ENCODE measurements around the gene TRIM56.
A peak's percentile ranks its signal among the peaks of the same experiment; 100 is the strongest.
"Not testable (repeated sequence)": the region's sequence is repeated elsewhere in the genome, so short reads cannot be mapped to it uniquely, and the experiment has no call there.

Gene TRIM56

DNA sequence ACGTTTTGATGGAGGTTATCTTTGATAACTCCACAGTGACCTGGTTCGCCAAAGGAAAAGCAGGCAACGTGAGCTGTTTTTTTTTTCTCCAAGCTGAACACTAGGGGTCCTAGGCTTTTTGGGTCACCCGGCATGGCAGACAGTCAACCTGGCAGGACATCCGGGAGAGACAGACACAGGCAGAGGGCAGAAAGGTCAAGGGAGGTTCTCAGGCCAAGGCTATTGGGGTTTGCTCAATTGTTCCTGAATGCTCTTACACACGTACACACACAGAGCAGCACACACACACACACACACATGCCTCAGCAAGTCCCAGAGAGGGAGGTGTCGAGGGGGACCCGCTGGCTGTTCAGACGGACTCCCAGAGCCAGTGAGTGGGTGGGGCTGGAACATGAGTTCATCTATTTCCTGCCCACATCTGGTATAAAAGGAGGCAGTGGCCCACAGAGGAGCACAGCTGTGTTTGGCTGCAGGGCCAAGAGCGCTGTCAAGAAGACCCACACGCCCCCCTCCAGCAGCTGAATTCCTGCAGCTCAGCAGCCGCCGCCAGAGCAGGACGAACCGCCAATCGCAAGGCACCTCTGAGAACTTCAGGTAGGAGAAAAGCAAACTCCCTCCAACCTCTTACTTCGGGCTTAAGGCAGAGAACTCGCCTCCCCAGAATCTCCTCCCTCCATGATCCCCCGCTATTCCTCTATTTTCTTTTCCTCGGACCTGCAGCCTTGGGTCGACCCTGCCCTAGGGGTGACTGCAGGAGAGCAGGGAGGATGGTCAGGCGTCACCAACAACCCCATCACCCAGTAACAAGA lies 41.6 kb downstream of the TRIM56 start, which contains the start of gene SERPINE1:
TSS of gene SERPINE1 (plus strand) at position 454 of the 809 bp plus-strand sequence. CDS start 1,290 bp downstream, outside the sequence.
- Mint-ChIP-seq H3K4me1 (peaks cover 43% of the 10 kb centered on the region), H3K27ac (peak within 1 kb of the TSS; percentile 49 to 90 (median 90)), H3K9me3 (no peaks in the 10 kb centered on the region), H3K27me3 (ENCODE audit: low read depth) (peaks cover 23% of the 10 kb centered on the region), H3K36me3 (ENCODE audit: low read depth) (no peaks in the 10 kb centered on the region), H3K4me3 (peak within 1 kb of the TSS; percentile 63 to 80 (median 78))
- TF ChIP-seq, protein P1, sequence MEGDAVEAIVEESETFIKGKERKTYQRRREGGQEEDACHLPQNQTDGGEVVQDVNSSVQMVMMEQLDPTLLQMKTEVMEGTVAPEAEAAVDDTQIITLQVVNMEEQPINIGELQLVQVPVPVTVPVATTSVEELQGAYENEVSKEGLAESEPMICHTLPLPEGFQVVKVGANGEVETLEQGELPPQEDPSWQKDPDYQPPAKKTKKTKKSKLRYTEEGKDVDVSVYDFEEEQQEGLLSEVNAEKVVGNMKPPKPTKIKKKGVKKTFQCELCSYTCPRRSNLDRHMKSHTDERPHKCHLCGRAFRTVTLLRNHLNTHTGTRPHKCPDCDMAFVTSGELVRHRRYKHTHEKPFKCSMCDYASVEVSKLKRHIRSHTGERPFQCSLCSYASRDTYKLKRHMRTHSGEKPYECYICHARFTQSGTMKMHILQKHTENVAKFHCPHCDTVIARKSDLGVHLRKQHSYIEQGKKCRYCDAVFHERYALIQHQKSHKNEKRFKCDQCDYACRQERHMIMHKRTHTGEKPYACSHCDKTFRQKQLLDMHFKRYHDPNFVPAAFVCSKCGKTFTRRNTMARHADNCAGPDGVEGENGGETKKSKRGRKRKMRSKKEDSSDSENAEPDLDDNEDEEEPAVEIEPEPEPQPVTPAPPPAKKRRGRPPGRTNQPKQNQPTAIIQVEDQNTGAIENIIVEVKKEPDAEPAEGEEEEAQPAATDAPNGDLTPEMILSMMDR (IDR thresholded peaks at IDR 0.05; ENCODE audit: unreplicated experiment in 3 of 3), result peak in 1 of 3 experiments; percentile 15

DNA sequence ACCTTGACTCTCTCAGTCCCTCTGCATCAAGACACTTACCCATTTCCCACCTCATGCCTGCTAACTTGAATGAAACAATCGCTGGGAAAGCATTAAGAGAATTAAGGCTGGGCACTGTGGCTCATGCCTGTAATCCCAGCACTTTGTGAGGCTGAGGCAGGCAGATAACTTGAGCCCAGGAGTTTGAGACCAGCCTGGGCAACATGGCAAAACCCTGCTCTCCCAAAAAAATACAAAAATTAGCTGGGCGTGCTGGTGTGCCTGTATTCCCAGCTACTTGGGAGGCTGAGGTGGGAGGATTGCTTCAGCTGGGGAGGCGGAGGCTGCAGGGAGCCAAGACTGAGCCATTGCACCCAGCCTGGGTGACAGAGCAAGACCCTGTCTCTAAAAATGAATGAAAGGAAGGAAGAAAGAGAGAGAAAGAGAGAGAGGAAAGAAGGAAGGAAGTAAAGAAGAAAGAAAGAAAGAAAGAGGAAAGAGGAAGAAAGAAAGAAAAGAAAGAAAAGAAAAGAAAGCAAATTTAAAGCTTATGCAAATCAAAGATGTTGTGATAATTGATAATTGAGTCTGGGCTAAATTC lies 42.3 kb downstream of the TRIM56 start:
- Mint-ChIP-seq H3K27me3 (ENCODE audit: low read depth) (peaks cover 28% of the 10 kb centered on the region), H3K4me3 (peak overlapping the region; percentile 63 to 80 (median 78)), H3K4me1 (peaks cover 36% of the 10 kb centered on the region), H3K36me3 (ENCODE audit: low read depth) (no peaks in the 10 kb centered on the region), H3K9me3 (no peaks in the 10 kb centered on the region), H3K27ac (peak overlapping the region; percentile 49 to 90 (median 90))
- TF ChIP-seq, protein P1 (IDR thresholded peaks at IDR 0.05; ENCODE audit: unreplicated experiment in 3 of 3), result no peak

DNA sequence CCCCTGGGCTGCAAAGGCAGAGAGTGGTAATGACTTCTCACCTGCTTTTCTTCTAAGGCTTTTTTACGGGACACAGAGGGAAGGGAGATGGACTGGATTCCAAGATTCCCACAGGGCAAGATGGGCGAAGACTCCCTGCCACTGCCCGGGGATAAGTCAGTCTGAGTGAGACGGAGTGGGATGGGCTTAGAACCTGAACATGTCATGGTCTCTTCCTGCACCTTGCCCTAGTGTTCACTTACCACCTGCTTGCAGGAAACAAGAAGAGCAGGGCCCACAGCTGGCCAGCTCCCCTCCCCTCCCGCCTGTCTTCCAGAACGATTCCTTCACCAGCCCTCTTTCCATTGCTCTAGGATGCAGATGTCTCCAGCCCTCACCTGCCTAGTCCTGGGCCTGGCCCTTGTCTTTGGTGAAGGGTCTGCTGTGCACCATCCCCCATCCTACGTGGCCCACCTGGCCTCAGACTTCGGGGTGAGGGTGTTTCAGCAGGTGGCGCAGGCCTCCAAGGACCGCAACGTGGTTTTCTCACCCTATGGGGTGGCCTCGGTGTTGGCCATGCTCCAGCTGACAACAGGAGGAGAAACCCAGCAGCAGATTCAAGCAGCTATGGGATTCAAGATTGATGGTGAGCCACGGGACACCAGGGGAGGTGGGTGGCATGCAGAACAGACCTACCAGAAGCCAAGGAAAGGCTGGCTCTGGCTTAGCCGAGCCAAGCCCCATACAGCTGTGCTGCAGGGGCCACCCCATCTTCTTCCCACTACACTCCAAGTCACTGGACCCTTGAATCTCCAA lies 43.0 kb downstream of the TRIM56 start:
- TF ChIP-seq, protein P1 (IDR thresholded peaks at IDR 0.05; ENCODE audit: unreplicated experiment in 3 of 3), result no peak
- no peaks in the 10 kb centered on the region for H3K9me3 Mint-ChIP-seq

DNA sequence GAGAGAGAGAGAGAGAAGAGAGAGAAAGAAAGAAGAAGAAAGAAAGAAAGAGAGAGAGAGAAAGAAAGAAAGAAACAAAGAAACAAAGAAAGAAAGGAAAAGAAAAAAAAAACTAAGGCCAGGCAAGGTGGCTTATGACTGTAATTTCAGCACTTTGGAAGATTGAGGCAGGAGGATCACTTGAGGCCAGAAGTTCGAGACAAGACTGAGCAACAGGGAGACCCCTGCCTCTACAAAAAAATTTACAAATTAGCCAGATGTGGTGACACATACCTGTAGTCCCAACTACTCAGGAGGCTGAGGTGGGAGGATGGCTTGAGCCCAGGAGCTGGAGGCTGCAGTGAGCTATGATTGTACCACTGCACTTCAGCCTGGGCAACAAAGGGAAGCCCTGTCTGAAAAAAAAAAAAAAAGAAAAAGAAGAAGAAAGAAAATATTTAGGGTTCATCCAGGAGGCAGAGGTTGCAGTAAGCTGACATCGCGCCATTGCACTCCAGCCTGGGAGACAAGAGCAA lies 44.4 kb downstream of the TRIM56 start:
- no peaks in the 10 kb centered on the region for H3K9me3 Mint-ChIP-seq
- TF ChIP-seq, protein P1 (IDR thresholded peaks at IDR 0.05; ENCODE audit: unreplicated experiment in 3 of 3), result no peak
- no peak overlapping the region for H3K27ac Mint-ChIP-seq
- H3K4me1 Mint-ChIP-seq, result peaks cover 35% of the 10 kb centered on the region
- no peak overlapping the region for H3K4me3 Mint-ChIP-seq
- no peaks in the 10 kb centered on the region for H3K36me3 Mint-ChIP-seq (ENCODE audit: low read depth)
- H3K27me3 Mint-ChIP-seq (ENCODE audit: low read depth), result peaks cover 30% of the 10 kb centered on the region

More for the DNA sequence above, 43.0 kb downstream of the TRIM56 start:
- H3K27me3 Mint-ChIP-seq (ENCODE audit: low read depth), result peaks cover 26% of the 10 kb centered on the region
- H3K4me3 Mint-ChIP-seq, result peak overlapping the region in 1 of 3 experiments; percentile 15
- H3K27ac Mint-ChIP-seq, result peak overlapping the region in 1 of 3 experiments; percentile 90
- H3K36me3 Mint-ChIP-seq (ENCODE audit: low read depth), result no peaks in the 10 kb centered on the region
- peaks cover 31% of the 10 kb centered on the region for H3K4me1 Mint-ChIP-seq

DNA sequence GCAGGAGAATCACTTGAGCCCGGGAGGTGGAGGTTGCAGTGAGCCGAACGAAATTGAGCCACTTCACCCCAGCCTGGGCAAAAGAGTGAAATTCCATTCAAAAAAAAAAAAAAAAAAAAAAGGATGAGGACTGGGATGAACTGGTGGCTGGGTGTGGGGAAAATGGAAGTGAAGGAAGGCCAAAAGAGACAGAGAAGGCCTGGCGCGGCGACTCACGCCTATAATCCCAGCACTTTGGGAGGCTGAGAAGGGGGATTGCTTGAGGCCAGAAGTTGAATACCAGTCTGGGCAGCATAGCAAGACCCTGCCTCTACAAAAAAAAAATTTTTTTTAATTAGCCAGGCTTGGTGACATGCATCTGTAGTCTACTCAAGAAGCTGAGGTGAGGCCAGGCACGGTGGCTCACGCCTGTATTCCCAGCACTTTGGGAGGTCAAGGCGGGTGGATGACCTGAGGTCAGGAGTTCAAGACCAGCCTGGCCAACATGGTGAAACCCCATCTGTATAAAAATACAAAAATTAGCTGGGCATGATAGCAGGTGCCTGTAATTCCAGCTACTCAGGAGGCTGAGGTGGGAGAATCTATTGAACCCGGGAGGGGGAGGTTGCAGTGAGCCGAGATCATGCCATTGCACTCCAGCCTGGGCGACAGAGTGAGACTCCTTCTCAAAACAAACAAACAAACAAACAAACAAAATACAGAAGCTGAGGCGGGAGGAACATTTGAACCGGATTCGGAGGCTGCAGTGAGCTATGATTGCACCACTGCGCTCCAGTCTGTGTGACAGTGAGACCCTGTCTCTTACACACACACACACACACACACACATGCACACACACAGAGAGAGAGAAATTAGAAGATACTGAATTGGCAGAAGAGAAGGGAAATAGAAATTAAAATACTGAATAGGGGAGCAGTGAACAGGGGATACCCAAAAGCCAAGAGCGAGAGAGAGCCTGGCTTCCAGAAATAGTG lies 47.6 kb downstream of the TRIM56 start:
- H3K4me1 Mint-ChIP-seq; H3K36me3 Mint-ChIP-seq (ENCODE audit: low read depth); H3K27ac Mint-ChIP-seq; H3K4me3 Mint-ChIP-seq; H3K9me3 Mint-ChIP-seq: not testable (repeated sequence)
- peaks cover 36% of the 10 kb centered on the region for H3K27me3 Mint-ChIP-seq (ENCODE audit: low read depth)

Measured in nephron (organoid).